ENCODE measurements around the gene TFDP1.
"Not testable (repeated sequence)": the region's sequence is repeated elsewhere in the genome, so short reads cannot be mapped to it uniquely, and the experiment has no call there.

TFDP1 gene

GRCh38 chr13:113620036-113620796, 35.7 kb downstream of the TFDP1 start:
- no peak for DNase-seq

GRCh38 chr13:113621046-113621445, 36.5 kb downstream of the TFDP1 start:
- no peak for DNase-seq

GRCh38 chr13:113621498-113621897, 36.9 kb downstream of the TFDP1 start:
- not testable (repeated sequence) for DNase-seq

GRCh38 chr13:113621986-113622550, 37.5 kb downstream of the TFDP1 start:
- DNase-seq, result not testable (repeated sequence)

- DNase-seq, result no peak
Measured at GRCh38 chr13:113622791-113623490, 38.4 kb downstream of the TFDP1 start.

GRCh38 chr13:113623491-113624234, 39.1 kb downstream of the TFDP1 start:
- no peak for DNase-seq

GRCh38 chr13:113624235-113624587, 39.7 kb downstream of the TFDP1 start:
- DNase-seq, result no peak

GRCh38 chr13:113624640-113625304, 40.2 kb downstream of the TFDP1 start:
- DNase-seq, result not testable (repeated sequence)

- DNase-seq, result no peak
Measured at GRCh38 chr13:113625965-113626721, 41.6 kb downstream of the TFDP1 start.

GRCh38 chr13:113627136-113627535, 42.6 kb downstream of the TFDP1 start:
- no peak for DNase-seq

GRCh38 chr13:113628291-113629270, 44.0 kb downstream of the TFDP1 start:
- no peak for DNase-seq

- DNase-seq, result no peak
Measured at GRCh38 chr13:113629866-113630265, 45.3 kb downstream of the TFDP1 start.

GRCh38 chr13:113630296-113630695, 45.7 kb downstream of the TFDP1 start:
- DNase-seq, result no peak

GRCh38 chr13:113630804-113631203, 46.3 kb downstream of the TFDP1 start:
- DNase-seq, result no peak

- no peak for DNase-seq
Measured at GRCh38 chr13:113631341-113632095, 47.0 kb downstream of the TFDP1 start.

- DNase-seq, result no peak
Measured at GRCh38 chr13:113632706-113633484, 48.3 kb downstream of the TFDP1 start.

- no peak for DNase-seq
Measured at GRCh38 chr13:113633485-113633873, 48.9 kb downstream of the TFDP1 start.

GRCh38 chr13:113634279-113635047, 49.9 kb downstream of the TFDP1 start:
- DNase-seq, result no peak
